HG03280 (cell line): ENCODE results near the gene SGSM2.

Experiments
- ATAC-seq: cut with Tn5 transposase; IDR thresholded peaks from one replicate; pipeline ENCODE4 v1.9.1; 2021; ENCODE audit warnings: mild to moderate bottlenecking, moderate library complexity; ENCODE audit not compliant: unreplicated experiment

SGSM2 gene

DNA sequence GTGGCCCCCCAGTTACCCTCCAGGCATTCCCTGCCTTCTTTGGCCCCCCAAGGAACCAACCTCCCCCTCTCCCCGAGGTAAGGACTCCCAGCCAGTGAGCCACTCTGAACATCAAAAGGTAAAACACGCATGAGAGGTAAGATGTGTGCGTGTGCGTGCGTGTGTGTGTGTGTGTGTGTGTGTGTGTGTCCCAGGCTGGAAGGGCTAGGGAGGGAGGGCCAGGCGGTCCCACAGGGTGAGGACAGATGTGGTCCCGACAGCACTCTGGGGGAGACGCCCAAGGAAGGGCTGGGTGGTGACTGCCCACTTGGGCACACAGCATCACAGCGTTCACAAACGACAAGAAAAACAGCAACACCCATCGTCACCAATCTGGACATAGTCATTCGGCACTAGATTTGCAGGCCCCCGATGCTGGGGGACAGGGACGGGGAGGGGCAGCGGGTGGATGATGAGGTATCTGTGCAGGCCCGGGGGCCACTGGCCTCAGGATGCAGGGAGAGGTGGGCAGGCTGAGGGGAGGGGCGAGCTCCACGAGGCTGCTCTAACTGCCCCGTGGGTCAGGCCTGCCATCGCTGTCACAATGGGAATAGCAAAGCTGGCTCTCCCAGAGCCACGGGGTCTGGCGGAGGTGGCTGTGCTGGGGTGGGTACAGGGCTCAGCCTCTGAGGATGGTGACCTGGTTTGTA lies 47.3 kb downstream of the SGSM2 start:
- ATAC-seq: no peak

GRCh38 chr17:2385240-2386210 lies 48.2 kb downstream of the SGSM2 start:
- ATAC-seq: no peak

DNA sequence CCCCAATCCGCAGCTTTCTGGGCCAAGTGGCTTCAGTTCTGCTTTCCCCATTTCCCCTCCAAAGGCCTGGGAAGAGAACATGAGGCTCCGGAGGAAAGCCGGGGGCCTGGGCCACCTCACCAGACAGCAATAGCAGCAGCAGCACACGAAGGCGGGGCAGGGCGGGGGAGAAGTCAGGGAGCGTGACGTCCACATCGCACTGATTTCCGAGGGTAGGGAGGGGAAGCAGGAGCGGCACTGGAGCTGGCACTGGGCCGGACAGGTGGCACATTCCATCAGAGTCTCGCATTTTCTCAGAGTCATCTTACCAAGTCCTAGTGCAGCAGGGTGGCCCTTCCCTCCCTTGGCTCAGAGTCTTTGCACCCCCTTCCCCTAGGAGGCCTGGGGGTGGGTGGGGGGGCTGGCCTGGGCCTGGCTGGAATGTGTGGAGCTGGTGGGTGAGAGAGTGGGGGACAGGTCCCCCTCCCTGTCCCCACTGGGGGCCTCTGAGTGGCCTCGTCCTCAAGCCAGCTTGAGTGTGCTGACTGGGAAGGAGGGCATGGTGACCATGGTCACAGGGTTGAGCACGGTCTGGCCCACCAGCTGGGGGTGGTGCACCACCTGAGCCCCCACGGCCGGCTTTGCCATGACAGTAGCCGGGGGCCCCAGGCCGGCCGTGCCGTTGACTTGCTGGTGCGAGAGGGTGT lies 49.2 kb downstream of the SGSM2 start:
- ATAC-seq: no peak

DNA sequence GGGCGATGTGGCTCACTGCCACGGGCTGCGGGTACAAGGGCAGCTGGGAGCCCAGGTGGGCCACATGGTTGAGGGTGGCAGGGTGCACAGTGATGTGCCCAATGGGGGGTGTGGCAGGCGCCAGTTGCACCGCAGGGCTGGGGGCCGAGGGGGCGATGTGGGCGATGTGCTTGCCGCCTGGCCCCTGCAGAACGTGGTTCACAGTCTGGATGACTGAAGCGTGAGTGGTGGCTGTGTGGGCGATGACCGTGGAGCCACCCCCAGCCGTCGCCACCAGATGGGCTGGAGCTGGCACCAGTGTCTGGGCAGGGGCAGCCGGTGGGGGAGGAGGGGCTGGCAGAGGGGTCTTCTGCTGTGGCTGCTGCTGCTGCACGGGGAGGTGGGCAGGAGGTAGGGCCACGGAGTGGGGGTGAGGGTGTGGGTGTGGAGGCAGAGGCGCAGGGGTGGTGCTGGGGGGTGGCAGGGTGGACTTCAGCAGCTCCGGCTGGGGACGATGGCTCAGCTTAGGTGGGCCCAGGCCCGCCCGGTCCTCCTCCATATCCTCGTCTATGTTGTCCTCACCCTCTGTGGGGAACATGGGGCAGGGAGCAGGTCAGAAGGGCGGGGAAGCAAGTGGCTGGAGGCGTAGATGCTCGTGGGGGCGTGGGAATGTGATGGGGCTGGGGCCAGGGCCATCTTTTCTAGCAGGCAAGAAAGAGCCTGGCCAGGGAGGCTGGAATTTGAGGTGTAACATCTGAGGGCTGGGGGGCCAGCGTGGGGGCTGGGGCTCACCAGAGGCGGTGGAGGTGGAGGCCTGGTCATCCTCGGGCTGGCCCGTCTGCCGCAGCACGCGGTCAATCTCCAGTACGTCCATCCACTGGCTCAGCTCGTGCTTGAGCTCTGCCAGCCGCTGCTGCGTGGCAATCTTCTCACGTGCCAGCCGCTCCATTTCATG lies 50.1 kb downstream of the SGSM2 start:
- ATAC-seq: no peak

DNA sequence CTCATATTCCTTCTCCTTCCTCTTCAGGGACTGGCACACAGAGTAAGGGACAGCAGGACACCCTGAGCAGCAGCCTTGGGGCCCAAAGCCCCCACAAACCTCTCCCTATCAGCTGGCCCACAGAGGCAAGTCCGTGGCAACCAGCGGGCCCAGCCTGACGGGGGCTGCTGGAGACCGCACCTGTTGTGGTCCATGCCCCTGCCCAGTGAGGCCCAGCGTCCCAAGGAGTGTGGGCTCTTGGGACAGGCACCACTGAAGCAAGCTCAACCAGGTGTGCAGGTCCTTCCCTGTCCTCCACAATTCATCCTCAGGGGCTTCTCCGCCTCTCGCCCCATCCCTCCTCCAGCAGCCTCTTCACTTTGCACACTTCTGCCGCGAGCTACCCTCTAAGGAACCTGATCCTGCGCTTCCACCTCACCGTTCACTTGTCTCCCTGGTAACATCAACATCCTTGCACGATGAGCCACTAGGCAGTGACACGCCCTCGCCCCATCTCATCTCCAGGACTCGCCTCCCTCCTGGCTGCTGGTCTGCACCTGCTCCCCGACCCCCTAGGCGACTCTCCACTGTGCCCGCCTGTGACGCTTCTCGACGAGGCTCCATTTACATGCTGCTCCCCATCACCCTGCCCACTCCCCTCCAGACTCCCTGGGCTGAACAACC lies 50.9 kb downstream of the SGSM2 start:
- ATAC-seq: no peak

DNA sequence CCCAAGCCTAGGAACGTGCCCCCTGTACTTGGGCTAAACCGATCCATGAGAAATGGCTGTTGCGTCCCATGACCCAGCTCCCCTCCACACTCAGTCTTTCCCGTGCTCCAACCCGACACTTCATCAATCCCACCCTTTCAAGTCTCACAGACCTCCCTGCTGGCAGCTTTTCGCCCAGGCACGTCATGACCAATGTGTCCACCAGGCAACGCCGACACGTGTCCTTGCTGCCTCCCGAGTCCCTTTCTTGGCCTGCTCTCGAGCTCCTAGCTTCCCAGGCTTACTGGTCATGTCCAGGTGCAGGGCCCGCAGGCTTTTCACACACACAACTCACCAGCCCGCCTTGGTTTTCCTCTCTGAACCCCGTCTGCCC lies 51.4 kb downstream of the SGSM2 start:
- no peak for ATAC-seq

- ATAC-seq: no peak
Measured at GRCh38 chr17:2390199-2390836, 53.0 kb downstream of the SGSM2 start.

GRCh38 chr17:2391597-2392251 lies 54.4 kb downstream of the SGSM2 start:
- no peak for ATAC-seq

GRCh38 chr17:2392252-2393173 lies 55.2 kb downstream of the SGSM2 start:
- peak; percentile 52 for ATAC-seq

GRCh38 chr17:2393174-2393953 lies 56.1 kb downstream of the SGSM2 start:
- peak; percentile 40 for ATAC-seq

- ATAC-seq: no peak
Measured at GRCh38 chr17:2393954-2394749, 56.9 kb downstream of the SGSM2 start.

GRCh38 chr17:2394775-2395201 lies 57.5 kb downstream of the SGSM2 start:
- ATAC-seq: no peak

DNA sequence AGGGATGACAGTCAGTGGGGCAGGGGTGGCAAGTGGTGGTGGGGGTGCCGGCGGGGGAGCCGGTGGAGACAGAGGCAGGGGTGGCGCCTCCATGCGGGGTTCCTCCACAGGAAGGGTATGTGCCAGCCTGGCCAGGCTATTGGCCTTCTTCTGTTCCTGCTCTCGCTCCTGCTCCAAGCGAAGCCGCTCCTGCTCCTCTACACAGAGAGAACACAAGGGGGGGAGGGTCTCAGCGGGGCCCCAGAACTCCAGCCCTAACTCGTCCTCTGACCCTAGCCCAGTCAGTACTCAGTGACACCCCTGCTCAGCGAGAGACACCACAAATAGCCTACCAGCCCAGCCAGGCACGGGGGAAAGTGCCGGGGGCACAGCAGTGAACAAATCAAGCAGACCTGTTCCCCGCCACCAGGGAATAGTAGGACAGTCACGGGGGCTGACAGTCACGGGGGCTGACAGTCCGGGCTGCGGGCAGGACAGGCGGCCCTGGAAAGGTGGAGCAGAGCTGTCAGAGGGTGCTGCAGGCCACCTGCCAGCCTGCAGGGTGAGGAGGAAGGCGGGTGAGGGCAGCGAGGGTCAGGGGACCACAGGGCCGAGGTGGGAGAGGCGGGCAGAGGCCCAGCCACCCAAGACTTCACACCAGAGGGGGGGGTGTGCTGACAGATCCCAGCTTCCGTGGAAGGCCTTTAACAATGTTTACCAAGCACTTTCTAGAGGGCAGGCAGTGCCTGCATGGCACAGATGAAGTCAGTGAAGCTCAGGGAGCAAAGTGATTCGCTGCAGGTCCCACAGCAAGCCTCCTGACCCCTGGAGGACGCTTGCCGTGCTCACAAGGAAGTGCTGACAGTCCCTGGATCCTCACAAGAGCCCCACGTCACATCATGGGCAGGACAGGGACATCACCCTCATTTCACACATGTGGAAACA lies 58.2 kb downstream of the SGSM2 start:
- no peak for ATAC-seq

DNA sequence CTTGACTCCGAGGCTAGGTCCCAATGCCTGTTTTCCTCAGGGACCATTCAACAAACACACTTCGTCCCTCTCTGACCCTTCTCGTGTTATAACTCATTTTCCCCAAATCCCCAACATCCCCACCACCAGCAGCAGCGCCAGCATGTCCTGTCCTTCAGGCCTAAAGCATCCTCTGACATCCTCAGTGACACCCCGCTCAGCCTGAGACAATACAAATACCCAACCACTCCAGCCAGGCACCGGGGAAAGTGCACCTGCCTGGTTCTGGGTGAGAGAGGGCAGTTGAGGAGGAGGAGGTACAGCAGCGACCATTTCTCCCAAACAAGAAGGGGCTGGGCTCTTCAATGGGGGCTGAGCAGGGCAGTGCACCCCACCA lies 58.9 kb downstream of the SGSM2 start:
- no peak for ATAC-seq

GRCh38 chr17:2396568-2397246 lies 59.4 kb downstream of the SGSM2 start:
- no peak for ATAC-seq
